Gastrocnemius medialis (tissue), 4 donors: Measurements from ENCODE around the gene PNRC1. TPM values are rescaled to one million over a fixed set of nuclear protein-coding genes. Genes with fewer than 3 reads are reported as not detected.
A peak's percentile ranks its signal among the peaks of the same experiment; 100 is the strongest.

ENCODE experiments used
- ATAC-seq, 2 donors: fragments of 150-250 bp; one replicate each; pipeline ENCODE4 v1.9.1; 2016
- DNase-seq, 2 donors: peaks; one replicate each; pipeline ENCODE4 v3.0.0-alpha.2; 2019
- H3K27ac ChIP-seq, 4 donors: fragments of 200-600 bp; sonication (generic); 1 replicate in 1 of 4; 2 replicates in 3 of 4; pipeline ENCODE4 v1.5.1; 2016 to 2018; ENCODE audit warnings: mild to moderate bottlenecking in 2 of 4, moderate library complexity in 1 of 4
- H3K27me3 ChIP-seq, 3 donors: fragments of 200-600 bp; sonication (generic) in 2 of 3; 1 replicate in 1 of 3; 2 replicates in 2 of 3; pipeline versions ENCODE4 v1.5.1 to v1.6.0; 2016 to 2019; ENCODE audit warnings: mild to moderate bottlenecking in 1 of 3, moderate library complexity in 1 of 3
- H3K36me3 ChIP-seq, 2 donors: fragments of 200-600 bp; sonication (generic) in 1 of 2; one replicate each; pipeline ENCODE4 v1.5.1; 2017 to 2018
- H3K4me1 ChIP-seq, 2 donors: fragments of 200-600 bp; sonication (generic) in 1 of 2; one replicate each; pipeline ENCODE4 v1.5.1; 2016 to 2017; ENCODE audit warnings: mild to moderate bottlenecking in 2 of 2
- H3K4me3 ChIP-seq, 4 donors: fragments of 200-600 bp; sonication (generic) in 3 of 4; 1 replicate in 1 of 4; 2 replicates in 3 of 4; pipeline ENCODE4 v1.5.1; 2016 to 2019; ENCODE audit warnings: mild to moderate bottlenecking in 2 of 4
- H3K9me3 ChIP-seq, 3 donors: fragments of 200-600 bp; sonication (generic) in 2 of 3; 1 replicate in 1 of 3; 2 replicates in 2 of 3; pipeline ENCODE4 v1.5.1; 2016 to 2019
- CTCF ChIP-seq, 5 experiments: fragments of 450-650 bp in 3 of 5; fragments of 200-600 bp in 2 of 5; sonication (generic) in 2 of 5; IDR thresholded peaks in 4 of 5; conservative IDR thresholded peaks in 1 of 5; 1 replicate in 4 of 5; 2 replicates in 1 of 5; pipeline ENCODE4 v1.5.1; 2016 to 2019; ENCODE audit warnings: antibody characterized with exemption in 5 of 5, mild to moderate bottlenecking in 3 of 5, moderate library complexity in 3 of 5
- POLR2A ChIP-seq, 2 donors: fragments of 450-650 bp; IDR thresholded peaks; one replicate each; pipeline ENCODE4 v1.6.1; 2017; ENCODE audit warnings: antibody characterized with exemption in 2 of 2, mild to moderate bottlenecking in 2 of 2, moderate library complexity in 2 of 2
- in situ Hi-C, 4 donors: fragments of 200-750 bp; cut with MboI; loops; one replicate each; pipeline versions ENCODE4 v1.15.0 to v1.8.0; 2017; ENCODE audit warnings: low sequenced_read_pairs in 4 of 4
- intact Hi-C: fragments of 100-400 bp; cut with DNase I; formaldehyde crosslinking; loops from one replicate; pipeline ENCODE4 v1.15.1; 2023; ENCODE audit warnings: low total_unique reads
- total RNA-seq, 4 donors: library from RNA; depleted of rRNA; stranded (reverse); fragments of >200 nt; gene quantifications; one replicate each; pipeline versions ENCODE4 v1.1.0 to v1.2.3, GENCODE V29; 2016

PNRC1 gene
- total RNA-seq, 4 donors from 2014 or later, result 229 to 458 (median 311) TPM

- intact Hi-C loops, result no loop called here
- DNase-seq (no peak), ATAC-seq (no peak)
- no peak overlapping the region for H3K27ac ChIP-seq
- H3K36me3 ChIP-seq, result no peaks in the 10 kb centered on the region
- TF ChIP-seq CTCF (IDR thresholded peaks at IDR 0.05 in 4 of 5, conservative IDR thresholded peaks at IDR 0.05 in 1 of 5) (no peak), POLR2A (IDR thresholded peaks at IDR 0.05) (no peak)
- in situ Hi-C loops, result no loop called here
- peaks cover 0 to 4% of the 10 kb centered on the region in 2 donors for H3K4me1 ChIP-seq
- H3K9me3 ChIP-seq, result no peaks in the 10 kb centered on the region
- no peaks in the 10 kb centered on the region for H3K27me3 ChIP-seq
- H3K4me3 ChIP-seq, result no peak overlapping the region
These were observed 32.1 kb upstream of the PNRC1 start for GRCh38 chr6:89048288-89048923.

GRCh38 chr6:89048985-89049384, 31.6 kb upstream of the PNRC1 start:
- Histone ChIP-seq H3K4me3 (no peak overlapping the region), H3K36me3 (no peaks in the 10 kb centered on the region), H3K27me3 (no peaks in the 10 kb centered on the region), H3K9me3 (no peaks in the 10 kb centered on the region), H3K27ac (no peak overlapping the region), H3K4me1 (peaks cover 0 to 4% of the 10 kb centered on the region in 2 donors)
- no peak for TF ChIP-seq CTCF (IDR thresholded peaks at IDR 0.05 in 4 of 5, conservative IDR thresholded peaks at IDR 0.05 in 1 of 5)
- no peak for TF ChIP-seq POLR2A (IDR thresholded peaks at IDR 0.05)
- peak in 1 of 2 donors; percentile 26 for DNase-seq
- intact Hi-C loops (no loop called here), in situ Hi-C loops (no loop called here)
- ATAC-seq, result no peak

GRCh38 chr6:89050155-89050554, 30.4 kb upstream of the PNRC1 start:
- H3K9me3 ChIP-seq, result no peaks in the 10 kb centered on the region
- ATAC-seq (peak; percentile 84 to 89), DNase-seq (peak; percentile 43 to 69)
- no peaks in the 10 kb centered on the region for H3K36me3 ChIP-seq
- no peaks in the 10 kb centered on the region for H3K27me3 ChIP-seq
- TF ChIP-seq CTCF (IDR thresholded peaks at IDR 0.05 in 4 of 5, conservative IDR thresholded peaks at IDR 0.05 in 1 of 5), result no peak
- TF ChIP-seq POLR2A (IDR thresholded peaks at IDR 0.05), result no peak
- in situ Hi-C loops (no loop called here), intact Hi-C loops (no loop called here)
- no peak overlapping the region for H3K4me3 ChIP-seq
- peaks cover 0 to 4% of the 10 kb centered on the region in 2 donors for H3K4me1 ChIP-seq
- H3K27ac ChIP-seq, result no peak overlapping the region

GRCh38 chr6:89050697-89051096, 29.9 kb upstream of the PNRC1 start:
- no peak overlapping the region for H3K4me3 ChIP-seq
- ATAC-seq (no peak), DNase-seq (no peak)
- H3K27ac ChIP-seq, result no peak overlapping the region
- intact Hi-C loops, result no loop called here
- in situ Hi-C loops, result no loop called here
- TF ChIP-seq CTCF (IDR thresholded peaks at IDR 0.05 in 4 of 5, conservative IDR thresholded peaks at IDR 0.05 in 1 of 5), result no peak
- no peak for TF ChIP-seq POLR2A (IDR thresholded peaks at IDR 0.05)
- H3K36me3 ChIP-seq, result no peaks in the 10 kb centered on the region
- no peaks in the 10 kb centered on the region for H3K9me3 ChIP-seq
- no peaks in the 10 kb centered on the region for H3K27me3 ChIP-seq
- peaks cover 0 to 4% of the 10 kb centered on the region in 2 donors for H3K4me1 ChIP-seq

- TF ChIP-seq POLR2A (IDR thresholded peaks at IDR 0.05) (no peak), CTCF (IDR thresholded peaks at IDR 0.05 in 4 of 5, conservative IDR thresholded peaks at IDR 0.05 in 1 of 5) (no peak)
- Histone ChIP-seq H3K4me3 (no peak overlapping the region), H3K9me3 (no peaks in the 10 kb centered on the region), H3K4me1 (peaks cover 0 to 4% of the 10 kb centered on the region in 2 donors), H3K27me3 (no peaks in the 10 kb centered on the region), H3K27ac (no peak overlapping the region), H3K36me3 (no peaks in the 10 kb centered on the region)
- ATAC-seq (no peak), DNase-seq (no peak)
- intact Hi-C loops (no loop called here), in situ Hi-C loops (no loop called here)
These were observed 28.9 kb upstream of the PNRC1 start for GRCh38 chr6:89051676-89052075.
